Trophoblast cell (in vitro differentiated cells and primary cell): ENCODE measurements around the gene SH3GLB1. TPM values are rescaled to one million over a fixed set of nuclear protein-coding genes. Genes with fewer than 3 reads are reported as not detected.
A peak's percentile ranks its signal among the peaks of the same experiment; 100 is the strongest.
"Not testable (repeated sequence)": the region's sequence is repeated elsewhere in the genome, so short reads cannot be mapped to it uniquely, and the experiment has no call there.

Experiments used
- DNase-seq, 2 donors: peaks; one replicate each; pipeline ENCODE4 v3.0.0-alpha.2; 2016
- H2AFZ ChIP-seq: 2 replicates; pipeline ENCODE4 v1.6.1; 2013; ENCODE audit warnings: low read length, moderate library complexity, mild to moderate bottlenecking; ENCODE audit not compliant: insufficient read depth, poor library complexity
- H2AK5ac ChIP-seq: 2 replicates; pipeline ENCODE4 v1.6.1; 2013; ENCODE audit warnings: mild to moderate bottlenecking, low read length
- H2BK120ac ChIP-seq: 2 replicates; pipeline ENCODE4 v1.6.1; 2013; ENCODE audit warnings: low read length, mild to moderate bottlenecking, moderate library complexity; ENCODE audit not compliant: insufficient read depth, poor library complexity
- H2BK12ac ChIP-seq: 2 replicates; pipeline ENCODE4 v1.6.1; 2013; ENCODE audit warnings: mild to moderate bottlenecking, low read length, moderate library complexity
- H2BK5ac ChIP-seq: 2 replicates; pipeline ENCODE4 v1.6.1; 2013; ENCODE audit warnings: low read length, low read depth, moderate library complexity, mild to moderate bottlenecking; ENCODE audit not compliant: poor library complexity
- H3K14ac ChIP-seq: 2 replicates; pipeline ENCODE4 v1.6.1; 2013; ENCODE audit warnings: mild to moderate bottlenecking, low read length
- H3K18ac ChIP-seq: 2 replicates; pipeline ENCODE4 v1.6.1; 2013; ENCODE audit warnings: mild to moderate bottlenecking, low read length
- H3K23ac ChIP-seq: 2 replicates; pipeline ENCODE4 v1.6.1; 2013; ENCODE audit warnings: low read length
- H3K27ac ChIP-seq: 2 replicates; pipeline ENCODE4 v1.5.1; 2013; ENCODE audit warnings: low read depth, mild to moderate bottlenecking, inconsistent platforms, low read length, moderate library complexity
- H3K27me3 ChIP-seq: 2 replicates; pipeline ENCODE4 v1.6.1; 2013; ENCODE audit warnings: inconsistent platforms, mild to moderate bottlenecking, low read length, moderate library complexity; ENCODE audit not compliant: insufficient read depth
- H3K36me3 ChIP-seq, 2 experiments: 1 replicate in 1 of 2; 2 replicates in 1 of 2; pipeline ENCODE4 v1.6.1; 2013; ENCODE audit warnings: low read length in 2 of 2, mild to moderate bottlenecking in 2 of 2, moderate library complexity in 1 of 2; ENCODE audit not compliant: insufficient read depth in 2 of 2, control insufficient read depth in 1 of 2
- H3K4ac ChIP-seq: 2 replicates; pipeline ENCODE4 v1.6.1; 2013; ENCODE audit warnings: low read depth, mild to moderate bottlenecking, low read length, moderate library complexity
- H3K4me1 ChIP-seq, 2 experiments: 1 replicate in 1 of 2; 2 replicates in 1 of 2; pipeline ENCODE4 v1.6.1; 2013; ENCODE audit warnings: low read length in 2 of 2, mild to moderate bottlenecking in 2 of 2, moderate library complexity in 1 of 2; ENCODE audit not compliant: insufficient read depth in 2 of 2, control insufficient read depth in 1 of 2
- H3K4me2 ChIP-seq: 2 replicates; pipeline ENCODE4 v1.6.1; 2013; ENCODE audit warnings: inconsistent platforms, mild to moderate bottlenecking, low read length, moderate library complexity
- H3K4me3 ChIP-seq: 2 replicates; pipeline ENCODE4 v1.5.1; 2013; ENCODE audit warnings: mild to moderate bottlenecking, low read depth, low read length, inconsistent platforms
- H3K79me1 ChIP-seq: one replicate; pipeline ENCODE4 v1.6.1; 2013; ENCODE audit warnings: low read length
- H3K79me2 ChIP-seq: 2 replicates; pipeline ENCODE4 v1.6.1; 2013; ENCODE audit warnings: low read length, mild to moderate bottlenecking; ENCODE audit not compliant: control insufficient read depth, insufficient read depth, poor library complexity
- H3K9ac ChIP-seq: 2 replicates; pipeline ENCODE4 v1.6.1; 2013; ENCODE audit warnings: mild to moderate bottlenecking, low read length
- H3K9me3 ChIP-seq: 2 replicates; pipeline ENCODE4 v1.6.1; 2013; ENCODE audit warnings: low read depth, mild to moderate bottlenecking, control low read depth, inconsistent platforms, low read length; ENCODE audit not compliant: insufficient read depth
- H4K12ac ChIP-seq: 2 replicates; pipeline ENCODE4 v1.6.1; 2013; ENCODE audit warnings: low read depth, mild to moderate bottlenecking, low read length, moderate library complexity
- H4K8ac ChIP-seq: 2 replicates; pipeline ENCODE4 v1.6.1; 2013; ENCODE audit warnings: low read depth, mild to moderate bottlenecking, low read length, moderate library complexity
- H4K91ac ChIP-seq: one replicate; pipeline ENCODE4 v1.6.1; 2013; ENCODE audit warnings: low read depth, mild to moderate bottlenecking, low read length, moderate library complexity
- WGBS: extraction: QIAGEN DNeasy Blood & Tissue Kit; methylation state at CpG from one replicate; pipeline ENCODE4 v1.1.7; 2013; ENCODE audit warnings: missing lambda C conversion rate; ENCODE audit not compliant: insufficient read length, insufficient coverage; ENCODE audit errors: extremely low coverage; 5-methylcytosine and 5-hydroxymethylcytosine counted together
- polyA plus RNA-seq: library from polyadenylated mRNA; stranded (reverse); fragments of 200-250 nt; gene quantifications from 2 replicates; pipeline ENCODE4 v1.2.3, GENCODE V29; 2013

Gene SH3GLB1
- polyA plus RNA-seq: 72.0 and 73.0 TPM in 2 replicates

- peak within 1 kb of the TSS; percentile 59 for H3K4me2 ChIP-seq
- H4K12ac ChIP-seq: peak within 1 kb of the TSS; percentile 88
- WGBS: no CpG with 5 or more reads among the region's 71 CpGs
- peak within 1 kb of the TSS; percentile 90 for H3K9ac ChIP-seq
- H3K36me3 ChIP-seq: no peaks in the 10 kb centered on the region
- peak within 1 kb of the TSS; percentile 73 for H3K4ac ChIP-seq
- peak within 1 kb of the TSS; percentile 90 for H3K18ac ChIP-seq
- H3K79me1 ChIP-seq: peaks cover 11% of the 10 kb centered on the region
- H3K23ac ChIP-seq: no peak within 1 kb of the TSS
- peak within 1 kb of the TSS; percentile 96 for H3K27ac ChIP-seq
- H3K14ac ChIP-seq: peak within 1 kb of the TSS; percentile 98
- H2BK5ac ChIP-seq: peak within 1 kb of the TSS; percentile 83
- H3K79me2 ChIP-seq: peaks cover 7% of the 10 kb centered on the region
- peak within 1 kb of the TSS; percentile 89 for H4K8ac ChIP-seq
- peak within 1 kb of the TSS; percentile 90 for H2AFZ ChIP-seq
- H3K4me3 ChIP-seq: peak within 1 kb of the TSS; percentile 95
- H3K27me3 ChIP-seq: no peaks in the 10 kb centered on the region
- peak within 1 kb of the TSS; percentile 42 for H2AK5ac ChIP-seq
- H2BK120ac ChIP-seq: peak within 1 kb of the TSS; percentile 76
- peak; percentile 92 to 94 for DNase-seq
- H3K4me1 ChIP-seq: no peaks in the 10 kb centered on the region
- H2BK12ac ChIP-seq: no peak within 1 kb of the TSS
- peak within 1 kb of the TSS; percentile 97 for H4K91ac ChIP-seq
- H3K9me3 ChIP-seq: no peaks in the 10 kb centered on the region
Observed at GRCh38 chr1:86704458-86704971, at the start of gene SH3GLB1. TSS of gene SH3GLB1 (plus strand) at chr1:86704576. CDS start at chr1:86704900, 324 bp downstream.

GRCh38 chr1:86658381-86658780 is 46.0 kb upstream of the SH3GLB1 start:
- not testable (repeated sequence) for H3K36me3 ChIP-seq, H3K9me3 ChIP-seq, H3K4ac ChIP-seq, H3K4me2 ChIP-seq, H2BK120ac ChIP-seq, H2BK12ac ChIP-seq, H3K79me2 ChIP-seq, H3K18ac ChIP-seq, H3K4me1 ChIP-seq, H4K91ac ChIP-seq, H3K27ac ChIP-seq, H3K9ac ChIP-seq, DNase-seq, H4K8ac ChIP-seq, H3K14ac ChIP-seq, H2AK5ac ChIP-seq, H2AFZ ChIP-seq, H3K4me3 ChIP-seq, H3K27me3 ChIP-seq, H3K79me1 ChIP-seq, H3K23ac ChIP-seq, H2BK5ac ChIP-seq, H4K12ac ChIP-seq
- WGBS: no CpG with 5 or more reads among the region's 7 CpGs

GRCh38 chr1:86666368-86666767 is 38.0 kb upstream of the SH3GLB1 start:
- H4K91ac ChIP-seq: no peak overlapping the region
- no peak overlapping the region for H3K23ac ChIP-seq
- no peak overlapping the region for H3K14ac ChIP-seq
- H2BK12ac ChIP-seq: no peak overlapping the region
- H3K4ac ChIP-seq: no peak overlapping the region
- H2AFZ ChIP-seq: no peak overlapping the region
- H3K4me2 ChIP-seq: no peak overlapping the region
- H3K79me2 ChIP-seq: no peaks in the 10 kb centered on the region
- H2BK5ac ChIP-seq: no peak overlapping the region
- no peaks in the 10 kb centered on the region for H3K36me3 ChIP-seq
- WGBS: no CpG with 5 or more reads among the region's 4 CpGs
- no peak overlapping the region for H2AK5ac ChIP-seq
- H3K4me1 ChIP-seq: peaks cover 0 to 2% of the 10 kb centered on the region in 2 experiments
- H3K18ac ChIP-seq: no peak overlapping the region
- H3K27ac ChIP-seq: no peak overlapping the region
- H3K9me3 ChIP-seq: peaks cover 2% of the 10 kb centered on the region
- H3K9ac ChIP-seq: no peak overlapping the region
- no peak for DNase-seq
- peaks cover 2% of the 10 kb centered on the region for H3K79me1 ChIP-seq
- no peak overlapping the region for H4K8ac ChIP-seq
- no peak overlapping the region for H2BK120ac ChIP-seq
- no peaks in the 10 kb centered on the region for H3K27me3 ChIP-seq
- no peak overlapping the region for H4K12ac ChIP-seq
- no peak overlapping the region for H3K4me3 ChIP-seq

- Histone ChIP-seq H3K4me1 (no peaks in the 10 kb centered on the region), H3K14ac (no peak overlapping the region), H2BK12ac (no peak overlapping the region), H3K79me1 (no peaks in the 10 kb centered on the region), H2BK5ac (no peak overlapping the region), H3K36me3 (no peaks in the 10 kb centered on the region), H3K27ac (no peak overlapping the region), H3K4me2 (no peak overlapping the region), H3K9ac (no peak overlapping the region), H2AFZ (no peak overlapping the region), H4K12ac (no peak overlapping the region), H3K23ac (no peak overlapping the region), H3K4ac (no peak overlapping the region), H2AK5ac (no peak overlapping the region), H4K8ac (no peak overlapping the region), H3K79me2 (no peaks in the 10 kb centered on the region), H2BK120ac (no peak overlapping the region), H3K9me3 (no peaks in the 10 kb centered on the region), H3K18ac (no peak overlapping the region), H3K27me3 (no peaks in the 10 kb centered on the region), H4K91ac (no peak overlapping the region), H3K4me3 (no peak overlapping the region)
- WGBS: no CpG with 5 or more reads among the region's 1 CpG
- DNase-seq: peak in 1 of 2 donors; percentile 34
Observed at GRCh38 chr1:86687595-86687994, 16.8 kb upstream of the SH3GLB1 start.
